Measurements from ENCODE around the gene HORMAD2.

HORMAD2 gene

GRCh38 chr22:30074147-30074546, 6.1 kb upstream of the HORMAD2 start:
- POLR2A ChIA-PET: no interaction called here
- TF ChIP-seq ZNF157 (tag by site-specific recombination; IDR thresholded peaks at IDR 0.05) (no peak), ZNF692 (tag by site-specific recombination; IDR thresholded peaks at IDR 0.05) (peak; percentile 70; the same call in 1 of the 2 replicates), OSR2 (tag by site-specific recombination; IDR thresholded peaks at IDR 0.05) (no peak), ZNF837 (tag by site-specific recombination; IDR thresholded peaks at IDR 0.05) (no peak), ZFP69B (tag by site-specific recombination; IDR thresholded peaks at IDR 0.05) (peak; percentile 56; the same call in 1 of the 2 replicates), ZSCAN23 (tag by site-specific recombination; IDR thresholded peaks at IDR 0.05) (no peak), ZNF658 (tag by site-specific recombination; IDR thresholded peaks at IDR 0.05) (no peak), ZNF585B (tag by site-specific recombination; IDR thresholded peaks at IDR 0.05) (no peak), TRIM28 (IDR thresholded peaks at IDR 0.05; ENCODE audit: borderline replicate concordance, low read length) (no peak), ZNF202 (tag by site-specific recombination; IDR thresholded peaks at IDR 0.05; ENCODE audit: borderline replicate concordance) (no peak), ZNF175 (tag by site-specific recombination; IDR thresholded peaks at IDR 0.05) (no peak), ZNF112 (tag by site-specific recombination; IDR thresholded peaks at IDR 0.05) (no peak), ZNF600 (tag by site-specific recombination; IDR thresholded peaks at IDR 0.05) (no peak)
- H3K27ac ChIP-seq (ENCODE audit: extremely low read depth, low read depth, low read length): no peak overlapping the region
- CTCF ChIA-PET: interaction anchor here (3.7 kb wide), 1 partner anchor 13 kb away, joined by 33 read pairs; no protein-coding TSS in a partner anchor
- H3K4me3 ChIP-seq (ENCODE audit: low read depth, low read length): no peak overlapping the region
- no peaks in the 10 kb centered on the region for H3K9me3 ChIP-seq (ENCODE audit: control insufficient read depth, insufficient read depth, low read depth, low read length)
- no peaks in the 10 kb centered on the region; a peak in 1 of 3 replicates for H3K36me3 ChIP-seq (ENCODE audit: control insufficient read depth in 2 of 2, insufficient read depth in 1 of 2, low read length in 2 of 2)
- peaks cover 6% of the 10 kb centered on the region for H3K4me1 ChIP-seq (ENCODE audit: control insufficient read depth, insufficient read depth, low read length)

DNA sequence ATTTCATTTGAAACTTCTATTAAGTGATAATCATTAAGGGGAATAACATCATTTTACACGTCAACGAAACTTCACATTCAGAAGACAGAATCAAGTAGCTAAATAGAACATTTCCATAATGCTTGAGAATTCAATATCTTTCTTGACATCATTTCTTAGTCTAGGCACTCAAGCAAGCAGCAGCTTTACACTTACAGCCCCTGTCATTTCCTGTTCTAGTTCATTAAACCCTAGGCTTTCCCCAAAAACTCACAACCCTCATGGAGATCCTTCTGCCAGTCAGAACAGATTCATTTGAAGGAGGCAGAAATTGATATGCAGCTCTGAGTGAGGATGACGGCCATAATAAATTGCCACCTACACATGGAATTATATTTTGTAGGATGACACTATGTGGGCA, 5.3 kb upstream of the HORMAD2 start:
- peaks cover 6% of the 10 kb centered on the region for H3K4me1 ChIP-seq (ENCODE audit: control insufficient read depth, insufficient read depth, low read length)
- TF ChIP-seq ZNF621 (tag by site-specific recombination; IDR thresholded peaks at IDR 0.05) (no peak), ZNF174 (tag by site-specific recombination; IDR thresholded peaks at IDR 0.05) (no peak), ZNF596 (tag by site-specific recombination; IDR thresholded peaks at IDR 0.05) (no peak), ZNF394 (tag by site-specific recombination; IDR thresholded peaks at IDR 0.05; ENCODE audit: borderline replicate concordance) (no peak), MYNN (tag by site-specific recombination; IDR thresholded peaks at IDR 0.05; ENCODE audit: borderline replicate concordance) (no peak), ZNF248 (tag by site-specific recombination; IDR thresholded peaks at IDR 0.05) (no peak), ZNF23 (tag by site-specific recombination; IDR thresholded peaks at IDR 0.05; ENCODE audit: borderline replicate concordance) (no peak), ZNF664 (tag by site-specific recombination; IDR thresholded peaks at IDR 0.05) (no peak)
- TF ChIP-seq, protein P1, sequence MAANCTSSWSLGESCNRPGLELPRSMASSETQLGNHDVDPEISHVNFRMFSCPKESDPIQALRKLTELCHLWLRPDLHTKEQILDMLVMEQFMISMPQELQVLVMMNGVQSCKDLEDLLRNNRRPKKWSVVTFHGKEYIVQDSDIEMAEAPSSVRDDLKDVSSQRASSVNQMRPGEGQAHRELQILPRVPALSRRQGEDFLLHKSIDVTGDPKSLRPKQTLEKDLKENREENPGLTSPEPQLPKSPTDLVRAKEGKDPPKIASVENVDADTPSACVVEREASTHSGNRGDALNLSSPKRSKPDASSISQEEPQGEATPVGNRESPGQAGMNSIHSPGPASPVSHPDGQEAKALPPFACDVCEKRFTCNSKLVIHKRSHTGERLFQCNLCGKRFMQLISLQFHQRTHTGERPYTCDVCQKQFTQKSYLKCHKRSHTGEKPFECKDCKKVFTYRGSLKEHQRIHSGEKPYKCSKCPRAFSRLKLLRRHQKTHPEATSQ (tag by site-specific recombination; IDR thresholded peaks at IDR 0.05): no peak
- POLR2A ChIA-PET: no interaction called here
- CTCF ChIA-PET: interaction anchor here (3.7 kb wide), 1 partner anchor 13 kb away, joined by 33 read pairs; no protein-coding TSS in a partner anchor
- H3K4me3 ChIP-seq (ENCODE audit: low read depth, low read length): no peak overlapping the region
- no peaks in the 10 kb centered on the region for H3K9me3 ChIP-seq (ENCODE audit: control insufficient read depth, insufficient read depth, low read depth, low read length)
- H3K36me3 ChIP-seq (ENCODE audit: control insufficient read depth in 2 of 2, insufficient read depth in 1 of 2, low read length in 2 of 2): no peaks in the 10 kb centered on the region; a peak in 1 of 3 replicates
- H3K27ac ChIP-seq (ENCODE audit: extremely low read depth, low read depth, low read length): no peak overlapping the region
